Upper lobe of left lung (tissue), 4 donors: Measurements from ENCODE around the gene PDE12.

Experiments used
- EP300 ChIP-seq, 4 donors: sonication (generic); formaldehyde crosslinking; IDR thresholded peaks; one replicate each; pipeline ENCODE4 v1.5.1; 2017; ENCODE audit warnings: antibody characterized with exemption in 4 of 4, control low read depth in 2 of 4
- TF ChIP-seq, protein P1 (sequence below), 6 experiments: fragments of 450-650 bp in 4 of 6; fragments of 200-600 bp in 2 of 6; sonication (generic) in 2 of 6; IDR thresholded peaks; one replicate each; pipeline ENCODE4 v1.5.1; 2016 to 2019; ENCODE audit warnings: antibody characterized with exemption in 6 of 6

DNA sequence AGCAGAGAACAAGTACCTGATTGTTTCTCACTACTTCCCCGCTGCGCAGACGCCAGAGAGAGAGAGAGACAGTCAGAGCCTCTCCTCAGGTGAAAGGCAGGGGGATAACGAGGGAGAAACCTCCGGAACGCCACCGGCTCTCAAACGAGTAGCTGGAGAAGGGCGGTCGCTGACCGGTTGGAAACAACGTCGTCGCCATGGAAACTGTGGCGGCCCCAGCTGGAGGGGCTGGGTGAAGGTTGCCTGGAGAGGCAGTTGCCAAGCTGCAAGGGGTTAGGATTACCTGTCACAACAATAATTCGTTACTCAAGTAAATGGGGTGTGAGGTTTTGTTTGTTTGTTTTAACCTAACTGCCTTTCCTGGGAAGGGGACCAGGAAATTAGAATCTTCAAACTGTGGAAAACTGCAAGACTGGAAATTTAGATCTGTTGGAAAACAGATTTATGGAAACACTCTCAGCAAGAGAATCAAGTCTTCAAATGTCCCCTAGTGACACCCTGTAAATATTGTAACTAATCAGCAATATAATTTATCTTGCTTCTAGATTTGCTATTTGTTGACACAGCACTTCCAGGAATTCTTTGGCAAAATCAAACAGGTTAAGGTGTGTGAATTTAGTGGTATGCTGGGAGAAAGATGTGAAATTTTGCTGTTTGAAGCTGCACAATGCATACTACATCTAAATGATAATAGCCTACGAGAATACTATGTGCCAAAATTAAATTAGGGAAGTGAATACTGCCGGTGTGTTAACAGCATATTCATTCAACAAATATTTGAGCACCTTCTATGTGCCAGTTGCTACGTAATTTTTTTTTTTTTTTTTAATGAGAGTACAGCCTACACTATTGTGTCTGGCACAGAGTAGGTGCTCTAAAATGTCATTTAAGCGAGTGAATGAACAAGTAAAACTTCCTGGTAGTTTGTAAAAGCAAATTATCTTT, 11.6 kb upstream of the PDE12 start, which contains the start of gene DNAH12:
- no peak for TF ChIP-seq EP300 (IDR thresholded peaks at IDR 0.05)
- TF ChIP-seq, protein P1, sequence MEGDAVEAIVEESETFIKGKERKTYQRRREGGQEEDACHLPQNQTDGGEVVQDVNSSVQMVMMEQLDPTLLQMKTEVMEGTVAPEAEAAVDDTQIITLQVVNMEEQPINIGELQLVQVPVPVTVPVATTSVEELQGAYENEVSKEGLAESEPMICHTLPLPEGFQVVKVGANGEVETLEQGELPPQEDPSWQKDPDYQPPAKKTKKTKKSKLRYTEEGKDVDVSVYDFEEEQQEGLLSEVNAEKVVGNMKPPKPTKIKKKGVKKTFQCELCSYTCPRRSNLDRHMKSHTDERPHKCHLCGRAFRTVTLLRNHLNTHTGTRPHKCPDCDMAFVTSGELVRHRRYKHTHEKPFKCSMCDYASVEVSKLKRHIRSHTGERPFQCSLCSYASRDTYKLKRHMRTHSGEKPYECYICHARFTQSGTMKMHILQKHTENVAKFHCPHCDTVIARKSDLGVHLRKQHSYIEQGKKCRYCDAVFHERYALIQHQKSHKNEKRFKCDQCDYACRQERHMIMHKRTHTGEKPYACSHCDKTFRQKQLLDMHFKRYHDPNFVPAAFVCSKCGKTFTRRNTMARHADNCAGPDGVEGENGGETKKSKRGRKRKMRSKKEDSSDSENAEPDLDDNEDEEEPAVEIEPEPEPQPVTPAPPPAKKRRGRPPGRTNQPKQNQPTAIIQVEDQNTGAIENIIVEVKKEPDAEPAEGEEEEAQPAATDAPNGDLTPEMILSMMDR (IDR thresholded peaks at IDR 0.05) = no peak
